HG03457 (cell line): ENCODE data around the gene MAN2A1.

Experiments used
- ATAC-seq: cut with Tn5 transposase; IDR thresholded peaks from one replicate; pipeline ENCODE4 v1.9.1; 2021; ENCODE audit warnings: moderate number of reproducible peaks; ENCODE audit not compliant: unreplicated experiment

MAN2A1 gene

DNA sequence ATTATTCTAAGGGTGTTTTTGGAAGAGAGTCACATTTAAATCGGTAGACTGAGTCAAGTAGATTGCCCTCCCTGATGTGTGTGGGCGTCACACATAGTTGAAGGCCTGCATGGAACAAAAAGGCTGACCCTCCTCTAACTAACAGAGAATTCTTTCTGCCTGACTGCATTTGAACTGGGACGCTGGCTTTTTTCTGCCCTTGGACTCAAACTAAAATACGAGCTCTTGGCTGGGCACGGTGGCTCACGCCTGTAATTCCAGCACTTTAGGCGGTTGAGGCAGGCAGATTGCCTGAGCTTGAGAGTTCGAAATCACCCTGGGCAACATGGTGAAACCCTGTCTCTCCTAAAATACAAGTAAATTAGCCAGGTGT, 209.4 kb downstream of the MAN2A1 start:
- ATAC-seq: no peak

DNA sequence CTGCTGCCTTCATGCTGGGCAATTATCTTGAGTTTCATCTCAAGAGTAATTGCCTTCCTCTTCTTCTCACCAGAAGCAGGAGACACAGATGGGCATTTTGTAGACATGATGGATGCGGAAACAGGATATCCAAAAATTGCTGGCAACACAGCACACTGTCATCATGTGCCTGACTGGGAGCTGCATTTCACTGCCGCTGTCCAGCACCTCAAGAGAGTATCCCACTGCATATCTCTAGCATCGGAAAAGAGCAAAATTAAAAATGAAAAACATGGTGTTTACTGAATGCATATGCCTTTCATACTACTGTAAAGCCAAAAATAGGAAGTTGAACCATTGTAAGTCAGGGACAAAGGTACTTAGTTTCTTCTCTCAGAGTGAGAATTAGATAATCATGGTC, 210.7 kb downstream of the MAN2A1 start:
- no peak for ATAC-seq

DNA sequence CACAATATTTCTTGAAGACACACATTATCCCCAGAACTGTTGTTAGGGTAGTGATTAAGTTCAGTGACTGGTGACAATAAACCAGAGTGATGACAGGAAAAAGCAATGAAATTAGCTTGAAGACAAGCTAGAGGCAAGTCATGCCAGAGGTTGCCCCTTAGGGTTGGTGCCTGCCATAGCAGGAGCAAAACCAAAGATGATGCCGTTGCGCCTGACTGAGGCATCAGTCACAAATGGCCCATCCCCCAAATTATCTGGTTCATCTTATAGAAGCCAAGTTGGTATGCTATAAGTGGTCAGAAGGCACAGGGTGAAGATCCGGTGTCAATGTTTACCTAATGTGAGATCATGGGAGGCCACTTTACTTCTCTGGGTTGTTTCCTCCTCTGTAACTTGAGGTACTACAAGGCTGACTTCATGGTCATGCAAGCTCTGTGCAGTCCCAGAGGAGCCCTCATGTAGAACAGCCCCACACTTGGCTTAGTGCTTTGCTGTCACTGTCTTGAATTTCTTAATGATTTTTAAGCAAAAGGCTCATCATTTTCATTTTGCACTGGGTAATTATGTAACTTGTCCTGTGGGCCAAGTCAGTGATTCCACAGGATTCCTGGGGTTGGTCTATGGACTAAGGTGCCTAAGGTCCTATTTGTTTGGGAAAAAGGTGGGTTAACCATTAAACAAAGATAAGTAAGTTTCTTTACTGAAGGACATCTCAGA, 211.3 kb downstream of the MAN2A1 start:
- no peak for ATAC-seq

DNA sequence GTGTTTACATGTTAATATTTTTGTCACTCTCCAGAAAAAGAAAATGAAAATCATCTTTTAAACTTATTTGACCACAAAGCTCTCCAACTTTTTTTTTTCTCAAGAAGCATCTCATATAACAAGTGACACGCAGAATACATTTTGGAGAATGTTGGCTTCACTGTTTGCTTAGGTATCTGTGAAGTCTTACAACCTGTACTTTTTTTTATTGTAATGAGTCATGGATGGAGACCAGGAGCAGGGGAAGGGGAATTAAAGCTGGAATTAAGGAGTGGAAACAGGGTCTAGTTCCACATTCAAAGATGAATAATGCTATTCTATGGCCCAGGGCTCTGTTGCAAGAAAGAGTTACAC, 211.9 kb downstream of the MAN2A1 start:
- no peak for ATAC-seq

DNA sequence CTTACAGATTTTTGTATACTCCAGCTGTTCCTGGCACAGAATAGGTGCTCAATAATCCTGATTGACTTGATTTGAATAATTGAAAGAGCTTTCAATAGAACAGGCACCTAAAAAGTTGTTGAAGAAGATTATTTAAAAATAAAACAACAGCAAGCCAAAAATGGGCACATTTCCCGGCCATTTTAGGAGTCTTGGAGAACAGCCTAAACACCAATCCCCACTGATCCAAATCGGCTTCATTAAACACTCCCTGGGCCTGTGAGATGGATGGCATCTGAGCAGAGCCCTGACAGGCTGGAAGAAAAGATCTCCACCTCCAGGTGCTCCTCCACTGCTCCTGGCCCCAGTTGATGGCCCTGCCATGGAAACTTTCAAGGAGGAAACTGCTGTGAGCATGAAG, 213.3 kb downstream of the MAN2A1 start:
- no peak for ATAC-seq

DNA sequence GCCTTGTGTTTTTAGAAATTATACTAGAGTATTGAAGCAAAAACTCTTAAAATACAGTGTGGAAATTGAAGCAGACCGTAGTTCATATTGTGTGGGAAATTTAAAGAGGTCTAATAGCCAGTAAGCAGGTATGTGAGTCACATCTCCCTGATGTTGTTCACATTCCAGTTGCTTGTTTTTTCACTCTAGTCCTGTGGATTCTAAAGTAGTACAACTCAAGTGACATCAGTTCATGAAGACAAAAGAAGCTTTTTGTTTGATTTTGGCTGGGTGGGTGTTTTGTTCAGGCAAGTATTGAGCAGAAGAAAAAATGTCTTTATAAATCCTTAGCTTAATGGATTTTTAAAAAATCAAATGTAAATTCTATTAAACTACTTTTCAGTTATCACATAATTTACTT, 216.2 kb downstream of the MAN2A1 start:
- no peak for ATAC-seq

DNA sequence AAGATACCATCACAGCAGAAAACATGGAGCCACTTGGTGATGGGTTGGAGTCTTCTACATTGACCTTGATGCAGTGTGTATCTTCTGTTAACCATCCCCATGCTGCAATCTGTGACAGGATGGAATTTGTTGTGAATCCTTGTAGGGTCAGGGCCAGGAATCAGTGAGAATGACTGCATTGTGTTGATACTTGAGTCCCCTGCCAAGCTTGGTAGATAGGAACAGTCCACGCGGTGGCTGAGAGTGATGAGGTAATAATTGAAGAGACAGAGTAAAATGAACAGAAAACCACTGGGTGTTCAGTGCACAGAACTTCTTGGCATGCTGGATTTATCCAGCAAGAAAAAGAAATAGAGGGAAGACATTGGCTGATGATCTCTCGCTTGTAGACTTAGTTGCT, 217.5 kb downstream of the MAN2A1 start:
- no peak for ATAC-seq

DNA sequence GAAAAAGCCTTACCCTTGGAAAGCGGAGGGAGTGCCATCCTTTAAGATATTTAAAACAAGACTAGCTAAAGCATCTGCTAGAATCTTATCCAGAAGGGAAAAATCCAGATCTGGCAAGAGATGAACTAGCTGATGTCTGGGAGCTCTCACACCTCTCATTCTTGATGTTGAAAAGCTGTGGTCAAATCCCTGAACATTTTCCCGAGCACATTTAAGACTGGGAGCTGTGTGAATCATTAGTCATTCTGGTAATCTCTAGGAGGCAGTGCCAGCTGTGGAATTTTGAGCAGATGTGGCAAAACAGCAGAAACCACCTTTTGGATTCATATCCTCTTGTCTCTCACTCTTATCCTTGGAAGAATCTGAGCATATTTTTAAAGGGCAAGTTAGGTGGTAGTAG, 218.0 kb downstream of the MAN2A1 start:
- no peak for ATAC-seq

DNA sequence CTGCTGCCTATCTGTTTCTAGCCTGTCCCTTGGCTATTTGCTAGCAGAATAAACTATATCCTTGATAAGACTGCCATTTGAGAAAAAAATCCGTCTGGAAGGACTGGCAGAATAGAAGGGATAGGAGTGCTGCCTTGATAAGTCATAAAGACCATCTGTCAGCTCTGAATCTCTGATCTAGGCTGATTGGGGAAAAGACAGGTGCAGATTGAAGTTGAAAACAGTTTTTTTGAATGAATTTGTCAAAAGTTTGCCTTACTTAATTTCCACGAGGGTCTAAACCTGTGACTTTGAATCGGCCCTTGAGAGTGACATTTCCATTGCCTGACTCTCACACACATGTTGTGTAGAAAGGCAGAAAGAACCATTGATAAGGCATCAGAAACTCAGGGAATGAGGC, 218.6 kb downstream of the MAN2A1 start:
- ATAC-seq: no peak

DNA sequence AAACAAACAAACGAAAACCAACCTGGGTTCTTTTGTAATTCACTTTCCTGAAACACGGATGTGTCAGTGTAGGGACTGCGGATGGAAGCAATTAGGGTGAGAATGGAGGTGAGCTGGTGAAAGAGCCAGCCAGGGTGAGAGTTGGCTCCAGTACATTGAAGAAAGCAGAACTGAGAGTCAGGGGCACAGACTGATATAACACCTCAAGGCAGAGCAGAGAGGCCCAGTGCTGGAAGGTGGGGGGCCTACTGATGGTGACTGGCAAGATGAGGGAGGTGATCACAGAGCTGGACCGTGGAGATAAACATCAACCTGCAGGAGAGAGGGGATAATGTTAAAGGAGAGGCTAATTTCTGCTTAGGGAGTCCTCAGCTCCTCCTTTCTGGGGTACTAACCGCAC, 221.1 kb downstream of the MAN2A1 start:
- no peak for ATAC-seq

DNA sequence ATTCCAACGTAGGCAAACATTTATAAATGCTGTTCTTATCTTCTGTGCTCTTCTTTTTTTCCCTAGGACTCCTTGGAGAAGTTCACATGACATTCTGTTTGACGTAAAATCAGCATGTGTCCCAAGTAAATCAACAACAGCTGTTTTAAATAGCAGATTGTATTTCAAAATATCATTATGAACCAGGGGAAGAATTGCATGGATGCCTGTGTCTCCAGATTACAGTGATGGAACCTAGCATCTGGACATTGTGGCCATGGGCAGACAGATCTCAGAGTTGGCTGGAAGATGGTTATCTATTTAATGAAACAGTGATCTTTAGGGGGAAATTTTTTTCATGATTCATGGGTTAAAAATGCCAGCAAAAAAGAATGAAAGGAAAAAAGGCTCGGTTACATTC, 222.0 kb downstream of the MAN2A1 start:
- no peak for ATAC-seq

DNA sequence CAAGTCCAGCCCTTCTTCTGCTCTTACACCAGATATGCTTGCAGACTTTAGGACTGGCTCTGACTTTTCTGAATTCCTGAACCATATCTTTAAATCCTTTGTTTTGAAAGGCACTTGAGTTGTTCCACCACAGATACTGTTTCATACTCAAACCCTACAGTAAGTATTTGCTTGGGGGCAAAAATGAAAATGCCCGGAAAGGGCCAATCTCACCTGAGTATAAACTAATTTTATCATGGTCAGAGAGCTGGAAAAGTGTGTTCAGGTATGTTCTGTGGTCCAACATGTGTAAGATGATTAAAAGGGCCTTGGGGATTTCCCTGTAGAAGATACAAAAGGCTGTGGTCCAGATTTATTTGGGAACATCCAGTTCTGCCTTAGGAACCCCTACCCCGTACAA, 225.2 kb downstream of the MAN2A1 start:
- no peak for ATAC-seq

DNA sequence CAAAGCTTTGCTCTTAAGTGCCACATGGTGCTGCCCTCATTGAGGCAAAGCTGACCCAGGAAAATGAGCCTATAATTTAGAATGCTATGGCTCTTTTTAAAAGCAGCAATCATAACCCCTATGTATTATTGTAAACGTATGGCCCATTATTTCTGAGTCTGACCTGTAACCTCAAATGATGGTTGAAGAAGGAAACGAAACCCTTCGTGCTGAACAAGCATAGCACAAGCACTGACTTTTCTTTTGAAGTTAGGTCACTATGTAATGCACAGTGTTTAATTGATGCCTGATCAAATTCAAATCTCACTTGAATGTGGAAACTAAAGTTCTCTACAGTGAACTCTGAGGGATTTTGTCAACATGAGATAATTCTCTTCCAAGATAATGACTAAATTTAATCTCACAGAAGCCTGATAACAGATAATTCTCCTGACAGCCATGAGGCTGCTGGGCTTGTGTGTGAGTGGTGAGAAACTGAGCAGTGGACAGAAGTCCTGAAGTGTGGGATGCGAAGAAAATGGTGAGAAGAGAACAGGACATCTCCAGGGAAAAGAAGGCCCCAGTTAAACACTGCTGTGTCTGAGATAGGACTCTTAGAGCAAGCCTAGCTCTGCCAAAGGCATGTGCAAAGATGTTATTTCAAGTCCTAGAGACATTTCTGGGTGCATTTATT, 226.9 kb downstream of the MAN2A1 start:
- no peak for ATAC-seq
